GM21423 (cell line): ENCODE results near the gene FAM222A.

Experiments
- ATAC-seq: cut with Tn5 transposase; IDR thresholded peaks from one replicate; pipeline ENCODE4 v1.9.1; 2021; ENCODE audit warnings: mild to moderate bottlenecking, moderate library complexity; ENCODE audit not compliant: unreplicated experiment

FAM222A gene

GRCh38 chr12:109710747-109711595 is 2.7 kb upstream of the FAM222A start:
- no peak for ATAC-seq

- no peak for ATAC-seq
These were observed 1.8 kb upstream of the FAM222A start for GRCh38 chr12:109711596-109712461.

DNA sequence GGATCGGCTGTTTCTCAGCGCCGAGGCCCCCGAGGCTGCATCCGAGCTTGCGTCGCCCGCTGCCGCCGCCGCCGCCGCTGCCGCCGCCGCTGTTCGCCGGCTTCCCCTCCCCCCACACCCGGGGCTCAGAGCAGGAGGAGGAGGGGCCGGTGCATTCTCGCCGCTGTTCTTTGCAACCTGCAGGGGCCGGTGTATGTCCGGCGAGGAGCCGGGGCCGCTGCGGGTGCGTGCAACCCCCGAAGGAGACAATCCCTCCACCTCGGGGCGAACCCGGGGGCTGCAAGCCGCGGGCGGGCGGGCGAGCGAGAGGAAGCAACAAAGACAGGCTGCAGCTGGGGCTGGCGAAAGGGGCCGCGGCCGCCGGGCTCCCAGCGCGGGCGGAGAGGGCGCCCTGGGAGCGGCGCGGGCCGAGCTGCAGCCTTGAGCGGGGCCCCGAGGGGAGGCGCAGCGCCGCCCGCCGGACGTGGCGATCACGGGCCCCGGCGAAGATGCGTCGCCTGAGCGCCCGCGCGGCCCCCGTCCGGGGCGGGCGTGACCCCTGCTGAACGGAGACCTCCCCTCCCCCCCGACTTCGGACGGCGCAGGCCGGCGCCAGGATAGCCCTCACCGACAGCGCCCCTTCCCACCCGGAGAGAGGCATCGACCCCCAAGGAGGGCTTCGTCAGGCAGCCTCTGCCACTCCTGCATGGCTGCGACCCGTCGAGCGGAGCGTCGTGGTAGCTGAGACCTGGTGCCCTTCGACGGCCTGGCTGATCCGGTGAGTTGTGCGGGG is 702 bp downstream of the FAM222A start:
- peak; percentile 22 for ATAC-seq

- no peak for ATAC-seq
These were observed 1.3 kb downstream of the FAM222A start for GRCh38 chr12:109714913-109715244.

DNA sequence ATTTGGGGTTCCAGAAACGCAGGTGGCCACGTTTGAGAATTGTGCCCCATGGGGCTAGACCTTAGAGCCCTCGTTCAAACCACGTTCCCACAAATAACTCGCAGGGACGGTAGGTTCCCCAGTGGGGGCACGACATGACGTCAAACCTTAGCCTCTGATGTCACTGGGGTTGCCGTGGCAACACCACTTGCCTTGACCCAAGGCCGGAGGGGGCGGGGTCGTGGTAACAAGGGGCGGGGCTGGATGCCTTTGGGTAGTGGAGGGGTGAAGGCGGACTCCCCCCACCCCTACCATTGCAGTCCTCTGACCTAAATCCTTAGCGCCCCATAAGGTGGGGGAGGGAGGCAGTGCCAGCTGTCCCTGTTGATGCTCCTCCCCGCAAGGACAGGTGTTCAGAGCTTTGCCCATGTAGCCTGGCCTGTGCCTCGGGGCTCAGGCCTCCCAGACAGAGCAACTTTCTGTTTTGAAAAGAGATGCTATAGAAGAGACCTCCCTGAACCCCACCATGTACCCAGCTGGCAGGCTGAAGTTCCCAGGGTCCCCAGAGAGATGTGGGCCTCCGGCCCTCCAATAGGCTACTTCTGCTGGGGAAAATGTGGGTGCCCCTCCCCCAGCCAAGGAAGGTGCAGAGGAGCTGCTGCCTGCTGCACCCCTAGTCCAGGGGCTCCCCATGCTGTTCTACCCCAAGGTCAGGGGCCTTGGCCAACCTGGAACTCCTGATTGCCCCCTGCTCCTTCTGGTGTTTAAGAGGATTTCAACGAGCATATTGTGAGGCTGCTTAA is 1.9 kb downstream of the FAM222A start:
- no peak for ATAC-seq

DNA sequence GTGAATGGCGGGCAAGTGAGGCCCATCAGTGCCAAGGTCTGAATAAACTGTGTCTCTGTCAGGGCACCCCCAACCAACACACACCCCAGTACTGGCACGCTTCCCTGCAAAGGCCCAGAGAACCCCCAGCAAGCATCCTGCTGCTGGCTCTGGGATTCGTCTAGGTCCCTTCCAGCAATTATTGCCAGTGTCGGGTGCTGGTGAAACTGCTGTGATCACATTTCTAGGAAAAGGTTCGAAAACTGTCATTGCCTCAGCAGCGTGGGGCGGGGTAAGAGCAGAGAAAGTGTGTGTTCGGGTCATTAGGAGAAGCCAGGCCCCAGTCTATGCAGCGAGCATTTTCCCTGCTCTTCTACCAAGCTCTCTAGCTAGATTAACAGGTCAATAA is 2.5 kb downstream of the FAM222A start:
- ATAC-seq = no peak

- no peak for ATAC-seq
These were observed 3.1 kb downstream of the FAM222A start for GRCh38 chr12:109716512-109717389.

DNA sequence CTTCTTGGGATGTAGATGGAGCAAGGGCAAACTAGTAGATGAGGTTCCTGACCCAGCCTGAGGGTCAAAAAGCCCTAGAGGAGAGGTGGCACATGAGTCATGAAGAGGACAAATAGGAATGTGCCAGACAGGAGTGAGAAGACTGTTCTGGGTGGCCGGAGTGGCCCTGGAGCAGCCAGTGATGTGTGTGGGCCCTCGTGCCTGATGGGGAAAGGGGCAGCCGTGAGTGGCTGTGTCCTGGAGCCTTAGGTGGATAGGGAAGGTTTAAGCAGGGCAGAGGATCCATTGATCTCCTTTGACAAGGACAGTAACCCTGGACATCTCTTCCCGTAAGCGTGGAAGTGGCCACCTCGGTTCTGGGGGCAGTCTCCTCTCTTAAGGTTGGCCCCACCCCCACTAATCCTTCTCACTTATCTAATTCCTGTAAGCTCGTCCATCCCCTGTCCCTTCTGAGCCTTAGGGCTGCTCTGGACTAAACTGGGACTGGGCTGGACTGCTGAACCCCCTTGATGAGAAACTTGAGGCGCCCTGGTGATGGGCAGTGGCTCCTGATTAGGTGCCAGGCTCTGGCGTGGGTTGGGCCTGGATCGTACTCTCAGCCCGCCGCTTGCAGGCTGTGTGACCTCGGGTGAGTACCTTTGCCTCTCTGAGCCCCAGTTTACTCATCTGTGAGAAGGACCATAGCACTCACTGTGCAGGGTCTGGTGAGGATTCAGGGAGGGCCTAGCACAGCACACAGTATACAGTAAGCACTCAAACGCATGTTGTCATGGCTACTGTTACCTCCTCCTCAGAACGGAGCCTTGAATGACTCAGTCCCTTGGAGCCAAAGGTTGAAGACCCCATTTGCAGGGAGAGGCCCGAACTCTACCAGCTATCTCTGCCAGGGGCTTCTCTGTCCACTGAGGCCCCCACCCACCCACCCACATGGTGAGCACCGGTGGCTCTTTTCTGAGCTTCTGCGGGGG is 4.0 kb downstream of the FAM222A start:
- ATAC-seq = no peak

GRCh38 chr12:109718390-109718789 is 4.8 kb downstream of the FAM222A start:
- no peak for ATAC-seq

GRCh38 chr12:109719123-109720022 is 5.7 kb downstream of the FAM222A start:
- no peak for ATAC-seq

DNA sequence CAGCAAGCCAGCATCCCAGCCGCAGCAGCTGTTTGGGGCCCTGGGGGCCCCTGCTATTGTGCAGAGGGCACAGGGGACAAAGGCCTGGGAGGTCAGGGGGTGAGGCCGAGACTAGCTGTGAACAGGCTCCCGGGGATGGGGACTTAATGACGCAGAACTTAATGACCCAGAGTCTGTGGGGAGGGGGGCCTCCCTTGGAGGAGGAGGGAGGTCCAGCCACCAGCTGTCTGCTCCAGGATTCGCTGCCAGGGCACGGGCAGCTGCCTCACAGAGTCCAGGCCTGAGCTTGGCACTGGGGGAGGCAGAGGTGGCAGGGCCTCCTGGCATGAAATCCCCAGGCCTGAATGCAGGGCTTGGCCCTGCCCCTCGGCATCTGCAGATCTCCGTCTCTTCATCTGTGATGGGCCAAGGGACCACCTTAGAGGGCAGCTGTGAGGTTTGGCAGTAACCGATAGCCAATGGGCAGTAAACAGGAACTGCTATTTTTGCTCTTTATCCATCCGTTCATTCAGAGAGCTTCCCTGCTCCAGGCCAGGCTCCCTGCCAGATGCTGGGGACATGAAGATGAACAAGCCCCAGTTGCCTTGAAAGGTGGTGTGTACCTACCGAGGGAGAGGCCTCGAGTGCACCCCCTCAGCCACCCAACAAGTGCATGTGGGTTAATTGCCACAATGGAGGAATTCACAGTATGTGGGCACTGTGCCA is 6.7 kb downstream of the FAM222A start:
- ATAC-seq = no peak

DNA sequence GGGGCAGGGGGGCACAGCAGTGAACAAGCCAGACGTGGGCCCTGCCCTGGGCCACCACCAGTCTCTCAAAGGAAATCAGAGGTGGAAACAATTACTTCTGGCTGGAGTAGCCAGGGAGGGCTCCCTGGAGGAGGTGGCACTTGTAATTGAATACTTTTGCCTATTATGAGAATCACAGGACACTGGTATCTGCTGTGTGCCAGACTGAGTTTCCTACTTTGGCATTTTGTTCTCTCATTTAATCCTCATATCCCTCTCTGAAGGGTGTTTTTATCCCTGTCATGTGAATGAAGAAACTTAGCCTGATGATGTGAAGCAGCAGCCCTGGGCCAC is 7.2 kb downstream of the FAM222A start:
- ATAC-seq = no peak

- no peak for ATAC-seq
These were observed 7.7 kb downstream of the FAM222A start for GRCh38 chr12:109721276-109721675.

GRCh38 chr12:109722022-109722720 is 8.5 kb downstream of the FAM222A start:
- no peak for ATAC-seq

GRCh38 chr12:109722721-109723094 is 9.1 kb downstream of the FAM222A start:
- no peak for ATAC-seq

GRCh38 chr12:109723311-109723881 is 9.8 kb downstream of the FAM222A start:
- no peak for ATAC-seq
